OCI-LY7 (cell line): ENCODE results near the gene HIVEP3.

Experiments
- CTCF ChIP-seq: fragments of 200-600 bp; sonication (generic); conservative IDR thresholded peaks from 2 replicates; pipeline ENCODE4 v1.5.1; 2014; ENCODE audit warnings: mild to moderate bottlenecking, antibody characterized with exemption, low read length, moderate library complexity, mixed read lengths
- EZH2phosphoT487 ChIP-seq: fragments of 200-600 bp; sonication (generic); IDR thresholded peaks from 2 replicates; pipeline ENCODE4 v1.6.1; 2018; ENCODE audit warnings: low read depth, borderline replicate concordance, mild to moderate bottlenecking, mixed run types, antibody characterized with exemption, low read length, moderate library complexity, mixed read lengths

- TF ChIP-seq EZH2phosphoT487 (no peak), CTCF (no peak)
Measured at GRCh38 chr1:41662765-41663437, 255.8 kb downstream of the HIVEP3 start.
